Pancreas (tissue), 10 donors: Measurements from ENCODE around the gene CFAP251. TPM values are rescaled to one million over a fixed set of nuclear protein-coding genes. Genes with fewer than 3 reads are reported as not detected.
"Not testable (repeated sequence)": the region's sequence is repeated elsewhere in the genome, so short reads cannot be mapped to it uniquely, and the experiment has no call there.

ENCODE experiments used
- ATAC-seq, 4 donors: fragments of 200-7000 bp; cut with Tn5 transposase; one replicate each; pipeline versions ENCODE4 v1.8.0 to v1.9.1; 2020; ENCODE audit warnings: mild to moderate bottlenecking in 4 of 4, moderate library complexity in 4 of 4
- DNase-seq, 6 donors: peaks; one replicate each; pipeline ENCODE4 v3.0.0-alpha.2; 2020
- FAIRE-seq: peaks from 2 replicates; lab custom pipeline; 2012; peaks lifted over from hg19 to GRCh38; lab: Jason Lieb, UNC
- H3K27ac ChIP-seq, 4 donors: fragments of 200-600 bp; sonication (generic); 1 replicate in 3 of 4; 2 replicates in 1 of 4; pipeline versions ENCODE4 v1.5.0 to v1.8.0; 2020
- H3K27me3 ChIP-seq, 4 donors: fragments of 200-600 bp; one replicate each; pipeline ENCODE4 v1.8.0; 2021
- H3K36me3 ChIP-seq, 3 donors: fragments of 200-600 bp; sonication (generic) in 1 of 3; one replicate each; pipeline versions ENCODE4 v1.5.0 to v1.8.0; 2020 to 2021
- H3K4me1 ChIP-seq, 3 donors: fragments of 200-600 bp; one replicate each; pipeline ENCODE4 v1.8.0; 2021
- H3K4me3 ChIP-seq, 4 donors: fragments of 200-600 bp; sonication (generic) in 2 of 4; one replicate each; pipeline versions ENCODE4 v1.5.0 to v1.8.0; 2020 to 2021
- H3K9me3 ChIP-seq, 4 donors: fragments of 200-600 bp; one replicate each; pipeline ENCODE4 v1.8.0; 2021
- CTCF ChIP-seq, 4 donors: fragments of 200-600 bp; sonication (generic) in 3 of 4; IDR thresholded peaks; one replicate each; pipeline versions ENCODE4 v1.5.0 to v1.8.0; 2021; ENCODE audit warnings: antibody characterized with exemption in 4 of 4
- WGBS, 2 donors: extraction: QIAGEN DNeasy Blood & Tissue Kit; methylation state at CpG; one replicate each; pipeline ENCODE4 v1.1.7; 2013; 5-methylcytosine and 5-hydroxymethylcytosine counted together
- intact Hi-C, 3 donors: fragments of 100-400 bp; cut with DNase I; formaldehyde crosslinking; loops; one replicate each; pipeline versions ENCODE4 v1.11.1 to v1.14.2; 2022
- polyA plus RNA-seq, 2 donors: library from polyadenylated mRNA; stranded (reverse); fragments of 200-250 nt; gene quantifications; one replicate each; pipeline ENCODE4 v1.2.3, GENCODE V29; 2013
- total RNA-seq, 6 donors: library from RNA; stranded (reverse); fragmentation: NEBNext Ultra II Directional in 4 of 6; extraction: Animal tissue kit (Norgen Biotek cat#: 25700) in 4 of 6; gene quantifications; one replicate each; pipeline versions ENCODE4 v1.2.1 to v1.2.4, GENCODE V29; 2021 to 2023
- donor health status: healthy with polysubstance abuse.
- donor health status: DM: no; HTN: no; CAD: no; lungs with moderate emphysema.
- donor health status: DM: no; HTN: no; CAD: no.
- donor health status: control.
- donor health status: control.
- donor health status: Bipolar disorder and iron deficiency.
- donor health status: DM: yes; HTN: yes; CAD: no.
- donor health status: DM: no; HTN: no; CAD: no.
- donor health status: DM: no; HTN: no; CAD: no.
- donor health status: DM: yes; HTN: yes; CAD: no.

CFAP251 gene
- total and polyA plus RNA-seq, 8 donors: 1.7 to 5.9 (median 3.3) TPM

GRCh38 chr12:121926874-121927706 is 8.7 kb downstream of the CFAP251 start:
- H3K27me3 ChIP-seq: no peaks in the 10 kb centered on the region
- H3K36me3 ChIP-seq: no peaks in the 10 kb centered on the region
- 79 to 81% methylated on average over 7 of the region's 7 CpGs for WGBS, 2 donors
- intact Hi-C loops: no loop called here
- H3K4me1 ChIP-seq: no peaks in the 10 kb centered on the region
- H3K27ac ChIP-seq: no peak overlapping the region
- no peak overlapping the region for H3K4me3 ChIP-seq
- H3K9me3 ChIP-seq: no peaks in the 10 kb centered on the region
- TF ChIP-seq CTCF (IDR thresholded peaks at IDR 0.05): no peak
- no peak for FAIRE-seq
- DNase-seq: no peak
- ATAC-seq: no peak

- FAIRE-seq (no peak), ATAC-seq (no peak), DNase-seq (no peak)
- no peaks in the 10 kb centered on the region for H3K27me3 ChIP-seq
- no peaks in the 10 kb centered on the region for H3K9me3 ChIP-seq
- no peaks in the 10 kb centered on the region for H3K36me3 ChIP-seq
- no peak overlapping the region for H3K4me3 ChIP-seq
- no peak for TF ChIP-seq CTCF (IDR thresholded peaks at IDR 0.05)
- intact Hi-C loops: no loop called here
- H3K4me1 ChIP-seq: no peaks in the 10 kb centered on the region
- no peak overlapping the region for H3K27ac ChIP-seq
- WGBS, 2 donors: 40 to 42% methylated on average over 5 of the region's 5 CpGs
These were observed 9.4 kb downstream of the CFAP251 start for GRCh38 chr12:121927813-121928212.

GRCh38 chr12:121929545-121929944 is 11.2 kb downstream of the CFAP251 start:
- H3K27ac ChIP-seq, FAIRE-seq, H3K9me3 ChIP-seq, DNase-seq, intact Hi-C loops, ATAC-seq, H3K4me1 ChIP-seq, H3K36me3 ChIP-seq, H3K4me3 ChIP-seq, H3K27me3 ChIP-seq: not testable (repeated sequence)
- 91 to 98% methylated on average over 7 of the region's 7 CpGs for WGBS, 2 donors

- FAIRE-seq (no peak), ATAC-seq (no peak), DNase-seq (no peak)
- Histone ChIP-seq H3K27me3 (no peaks in the 10 kb centered on the region), H3K27ac (no peak overlapping the region), H3K36me3 (no peaks in the 10 kb centered on the region), H3K9me3 (no peaks in the 10 kb centered on the region), H3K4me3 (no peak overlapping the region), H3K4me1 (no peaks in the 10 kb centered on the region)
- no peak for TF ChIP-seq CTCF (IDR thresholded peaks at IDR 0.05)
- WGBS, 2 donors: 78 to 82% methylated on average over 4 of the region's 4 CpGs
- intact Hi-C loops: no loop called here
These were observed 12.5 kb downstream of the CFAP251 start for GRCh38 chr12:121930862-121931261.

GRCh38 chr12:121932176-121932536 is 13.8 kb downstream of the CFAP251 start:
- no peaks in the 10 kb centered on the region for H3K36me3 ChIP-seq
- 92 to 95% methylated on average over 3 of the region's 3 CpGs for WGBS, 2 donors
- no peaks in the 10 kb centered on the region for H3K9me3 ChIP-seq
- DNase-seq (no peak), ATAC-seq (no peak), FAIRE-seq (no peak)
- no peaks in the 10 kb centered on the region for H3K4me1 ChIP-seq
- H3K27ac ChIP-seq: no peak overlapping the region
- no peak for TF ChIP-seq CTCF (IDR thresholded peaks at IDR 0.05)
- intact Hi-C loops: no loop called here
- H3K27me3 ChIP-seq: no peaks in the 10 kb centered on the region
- no peak overlapping the region for H3K4me3 ChIP-seq
